CD4-positive, alpha-beta T cell treated with Interleukin-15 for 4 hours (primary cell): ENCODE data around the gene CD207.
A peak's percentile ranks its signal among the peaks of the same experiment; 100 is the strongest.

Source experiments
- DNase-seq: peaks from one replicate; pipeline ENCODE4 v3.0.0-alpha.2; 2020; ENCODE audit warnings: low spot score

The CD207 gene

GRCh38 chr2:70793450-70793849 is 42.2 kb downstream of the CD207 start:
- no peak for DNase-seq

GRCh38 chr2:70790136-70790828 is 45.3 kb downstream of the CD207 start, which contains the start of gene FIGLA:
FIGLA (minus strand) TSS chr2:70790643; CDS start chr2:70790638, 5 bp downstream.
- no peak for DNase-seq

GRCh38 chr2:70789304-70790135 is 46.1 kb downstream of the CD207 start:
- peak; percentile 56 for DNase-seq

- peak; percentile 23 for DNase-seq
These were observed 50.3 kb downstream of the CD207 start for GRCh38 chr2:70785137-70785911.

- no peak for DNase-seq
These were observed 51.3 kb downstream of the CD207 start for GRCh38 chr2:70784320-70784719.
